Measurements from ENCODE around the gene B3GNT5.
A peak's percentile ranks its signal among the peaks of the same experiment; 100 is the strongest.

The B3GNT5 gene

GRCh38 chr3:183298701-183299153 is 45.7 kb downstream of the B3GNT5 start:
- Histone ChIP-seq H3K4me3 (replicated peaks; ENCODE audit: insufficient read depth, low read length) (no peak overlapping the region), H3K27ac (replicated peaks) (peak overlapping the region; percentile 9; the same call in 1 of the 2 replicates), H3K27me3 (ENCODE audit: insufficient read depth, poor library complexity, severe bottlenecking) (no peaks in the 10 kb centered on the region)
- TF ChIP-seq GABPA (IDR thresholded peaks at IDR 0.05; ENCODE audit: low read depth) (0 out of 2 replicates have a peak, but pooled peaks have one; percentile 6), SPI1 (IDR thresholded peaks at IDR 0.05; ENCODE audit: borderline replicate concordance, low read depth) (no peak; the same call in 1 of the 2 replicates), REST (IDR thresholded peaks at IDR 0.05; ENCODE audit: insufficient replicate concordance, low read depth) (no peak), POLR2AphosphoS5 (IDR thresholded peaks at IDR 0.05; ENCODE audit: low read depth) (peak; percentile 74)
- peak; percentile 78 to 89 for DNase-seq (ENCODE audit: low read depth in 1 of 2, low spot score in 1 of 2)

GRCh38 chr3:183299976-183300375 is 46.9 kb downstream of the B3GNT5 start:
- no peak for DNase-seq (ENCODE audit: low read depth in 1 of 2, low spot score in 1 of 2)
- Histone ChIP-seq H3K27ac (replicated peaks) (no peak overlapping the region), H3K27me3 (ENCODE audit: insufficient read depth, poor library complexity, severe bottlenecking) (no peaks in the 10 kb centered on the region), H3K4me3 (replicated peaks; ENCODE audit: insufficient read depth, low read length) (no peak overlapping the region)
- TF ChIP-seq GABPA (IDR thresholded peaks at IDR 0.05; ENCODE audit: low read depth) (no peak), REST (IDR thresholded peaks at IDR 0.05; ENCODE audit: insufficient replicate concordance, low read depth) (no peak), POLR2AphosphoS5 (IDR thresholded peaks at IDR 0.05; ENCODE audit: low read depth) (no peak), CTCF (IDR thresholded peaks at IDR 0.05; ENCODE audit: insufficient read depth, low read length) (no peak), SPI1 (IDR thresholded peaks at IDR 0.05; ENCODE audit: borderline replicate concordance, low read depth) (no peak)

DNA sequence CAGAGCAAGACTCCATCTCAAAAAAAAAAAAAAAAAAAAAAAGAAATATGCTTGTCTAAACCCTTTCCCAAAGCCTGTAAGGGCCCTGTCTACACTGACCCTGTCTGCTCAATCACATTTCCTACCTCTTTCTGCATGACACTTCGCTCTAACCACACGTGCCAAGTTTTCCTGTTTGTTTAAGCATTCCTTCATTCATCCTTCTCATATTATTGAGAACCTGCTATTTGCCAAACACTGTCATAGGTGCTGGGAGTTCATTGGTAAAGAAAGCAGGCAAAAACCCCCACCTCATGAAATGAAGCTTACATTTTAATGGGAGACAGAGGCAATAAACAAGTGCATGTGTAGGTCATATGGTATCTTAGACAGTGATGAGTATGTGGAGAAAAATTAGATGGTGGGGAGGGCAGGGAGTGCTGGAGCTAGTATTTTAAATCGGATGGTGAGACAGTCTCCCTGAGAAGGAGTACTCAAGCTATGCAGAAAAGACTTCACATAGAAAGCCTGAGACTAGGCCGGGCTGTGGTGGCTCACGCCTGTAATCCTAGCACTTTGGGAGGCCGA is 48.0 kb downstream of the B3GNT5 start:
- DNase-seq (ENCODE audit: low read depth in 1 of 2, low spot score in 1 of 2), result no peak
- TF ChIP-seq SPI1 (IDR thresholded peaks at IDR 0.05; ENCODE audit: borderline replicate concordance, low read depth) (no peak), GABPA (IDR thresholded peaks at IDR 0.05; ENCODE audit: low read depth) (no peak)
- H3K4me3 ChIP-seq (replicated peaks; ENCODE audit: insufficient read depth, low read length), result no peak overlapping the region
- H3K27me3 ChIP-seq (ENCODE audit: insufficient read depth, poor library complexity, severe bottlenecking), result no peaks in the 10 kb centered on the region
- H3K27ac ChIP-seq (replicated peaks), result no peak overlapping the region

- DNase-seq (ENCODE audit: low read depth in 1 of 2, low spot score in 1 of 2), result peak in 1 of 2 experiments; percentile 18
- Histone ChIP-seq H3K4me3 (replicated peaks; ENCODE audit: insufficient read depth, low read length) (no peak overlapping the region), H3K27ac (replicated peaks) (no peak overlapping the region), H3K27me3 (ENCODE audit: insufficient read depth, poor library complexity, severe bottlenecking) (no peaks in the 10 kb centered on the region)
- TF ChIP-seq SPI1 (IDR thresholded peaks at IDR 0.05; ENCODE audit: borderline replicate concordance, low read depth) (no peak), CTCF (IDR thresholded peaks at IDR 0.05; ENCODE audit: insufficient read depth, low read length) (no peak), POLR2AphosphoS5 (IDR thresholded peaks at IDR 0.05; ENCODE audit: low read depth) (no peak)
Observed at GRCh38 chr3:183301937-183302580, 49.0 kb downstream of the B3GNT5 start.

All from HL-60 (cell line).